H1 (cell line): ENCODE measurements around the gene IPO11. TPM values are rescaled to one million over a fixed set of nuclear protein-coding genes. Genes with fewer than 3 reads are reported as not detected.

Source experiments
- CTCF ChIA-PET: fragments of 300-600 bp; sonication (Branson Sonifier 250); formaldehyde crosslinking; loops from one replicate; lab custom pipeline; 2021; ENCODE audit not compliant: partially characterized antibody; lab: Charles Lee
- POLR2A ChIA-PET: fragments of 300-600 bp; sonication (Branson Sonifier 250); formaldehyde crosslinking; loops from one replicate; lab custom pipeline; 2021; ENCODE audit warnings: inconsistent platforms; ENCODE audit not compliant: partially characterized antibody; lab: Charles Lee
- DNase-seq, 2 experiments: peaks; one replicate each; pipeline versions ENCODE4 v3.0.0 to v3.0.0-alpha.2; 2010 to 2022; ENCODE audit warnings: low spot score in 2 of 2, low read depth in 1 of 2, mixed read lengths in 1 of 2
- FAIRE-seq: peaks from 2 replicates; lab custom pipeline; 2011; peaks lifted over from hg19 to GRCh38; lab: Jason Lieb, UNC
- H2AFZ ChIP-seq: 2 replicates; pipeline ENCODE4 v1.8.1; 2012; ENCODE audit warnings: low read length, inconsistent platforms
- H2AK5ac ChIP-seq: 2 replicates; pipeline ENCODE4 v1.6.1; 2013; ENCODE audit warnings: low read depth, low read length
- H2BK120ac ChIP-seq: replicated peaks from 2 replicates; pipeline ENCODE3; 2013; ENCODE audit warnings: low read depth, low read length, inconsistent platforms
- H2BK12ac ChIP-seq: 2 replicates; pipeline ENCODE4 v1.6.1; 2013; ENCODE audit warnings: low read depth, low read length
- H2BK15ac ChIP-seq: 2 replicates; pipeline ENCODE4 v1.6.1; 2013; ENCODE audit warnings: low read length
- H2BK20ac ChIP-seq: 2 replicates; pipeline ENCODE4 v1.6.1; 2013; ENCODE audit warnings: low read length
- H2BK5ac ChIP-seq: 2 replicates; pipeline ENCODE4 v1.6.1; 2013; ENCODE audit warnings: low read depth, low read length
- H3K14ac ChIP-seq: 2 replicates; pipeline ENCODE4 v1.6.1; 2013; ENCODE audit warnings: inconsistent platforms; ENCODE audit not compliant: insufficient read length
- H3K18ac ChIP-seq: 2 replicates; pipeline ENCODE4 v1.6.1; 2013; ENCODE audit warnings: low read length; ENCODE audit errors: extremely low read depth
- H3K23ac ChIP-seq: 2 replicates; pipeline ENCODE4 v1.6.1; 2013; ENCODE audit warnings: inconsistent platforms; ENCODE audit not compliant: insufficient read length
- H3K23me2 ChIP-seq: 2 replicates; pipeline ENCODE4 v1.6.1; 2013; ENCODE audit warnings: low read depth, low read length
- H3K27ac ChIP-seq: 2 replicates; pipeline ENCODE4 v1.6.1; 2011; ENCODE audit warnings: low read depth, low read length, inconsistent platforms
- H3K27me3 ChIP-seq, 4 experiments: replicated peaks in 1 of 4; 1 replicate in 1 of 4; 2 replicates in 3 of 4; pipeline versions ENCODE4 v1.6.1 to v1.8.1; 2011 to 2013; ENCODE audit warnings: low read length in 3 of 4, mild to moderate bottlenecking in 3 of 4, inconsistent platforms in 2 of 4, mixed read lengths in 2 of 4, moderate library complexity in 1 of 4; ENCODE audit not compliant: control insufficient read depth in 3 of 4, insufficient read depth in 3 of 4; ENCODE audit errors: extremely low read depth in 1 of 4
- H3K36me3 ChIP-seq, 4 experiments: 2 replicates each; pipeline versions ENCODE4 v1.6.1 to v1.8.1; 2011 to 2013; ENCODE audit warnings: mild to moderate bottlenecking in 4 of 4, low read length in 3 of 4, moderate library complexity in 2 of 4, control low read depth in 1 of 4, inconsistent platforms in 1 of 4; ENCODE audit not compliant: insufficient read depth in 4 of 4, control insufficient read depth in 2 of 4
- H3K4ac ChIP-seq: replicated peaks from 2 replicates; pipeline ENCODE3; 2013; ENCODE audit warnings: low read length, low read depth, mixed read lengths, inconsistent platforms; ENCODE audit not compliant: insufficient read length
- H3K4me1 ChIP-seq, 4 experiments: replicated peaks in 1 of 4; 1 replicate in 1 of 4; 2 replicates in 3 of 4; pipeline versions ENCODE4 v1.6.1 to v1.8.1; 2011 to 2013; ENCODE audit warnings: low read length in 3 of 4, inconsistent platforms in 2 of 4, mixed read lengths in 1 of 4; ENCODE audit not compliant: insufficient read depth in 4 of 4, control insufficient read depth in 3 of 4
- H3K4me2 ChIP-seq, 2 experiments: 2 replicates each; pipeline versions ENCODE4 v1.6.1 to v1.8.1; 2011 to 2013; ENCODE audit warnings: low read depth in 2 of 2, low read length in 2 of 2, control low read depth in 1 of 2, inconsistent platforms in 1 of 2, mild to moderate bottlenecking in 1 of 2; ENCODE audit not compliant: insufficient read depth in 1 of 2
- H3K4me3 ChIP-seq, 4 experiments: fragments of 200-600, 300-600 bp in 1 of 4; sonication (generic), shearing (Covaris generic), sonication (Bioruptor Twin) in 1 of 4; 2 replicates each; pipeline versions ENCODE4 v1.5.1 to v1.8.1; 2011 to 2016; ENCODE audit warnings: low read length in 4 of 4, low read depth in 3 of 4, control low read depth in 2 of 4, inconsistent platforms in 2 of 4, mild to moderate bottlenecking in 2 of 4, mixed read lengths in 1 of 4, moderate library complexity in 1 of 4; ENCODE audit not compliant: insufficient read depth in 2 of 4; ENCODE audit errors: extremely low read depth in 1 of 4
- H3K56ac ChIP-seq: replicated peaks from 2 replicates; pipeline ENCODE3; 2013; ENCODE audit warnings: low read depth, mild to moderate bottlenecking, mixed read lengths, low read length, inconsistent platforms; ENCODE audit not compliant: insufficient read length
- H3K79me1 ChIP-seq: 2 replicates; pipeline ENCODE4 v1.6.1; 2013; ENCODE audit warnings: low read depth, low read length, control low read depth
- H3K79me2 ChIP-seq, 2 experiments: 2 replicates each; pipeline versions ENCODE4 v1.6.1 to v1.8.1; 2012 to 2013; ENCODE audit warnings: low read length in 2 of 2, mild to moderate bottlenecking in 2 of 2, inconsistent platforms in 1 of 2; ENCODE audit not compliant: insufficient read depth in 2 of 2, control insufficient read depth in 1 of 2
- H3K9ac ChIP-seq, 4 experiments: replicated peaks in 1 of 4; 1 replicate in 1 of 4; 2 replicates in 3 of 4; pipeline versions ENCODE4 v1.6.1 to v1.8.1; 2011 to 2013; ENCODE audit warnings: low read depth in 3 of 4, low read length in 3 of 4, control low read depth in 2 of 4, mild to moderate bottlenecking in 2 of 4, moderate library complexity in 2 of 4, inconsistent platforms in 1 of 4; ENCODE audit errors: extremely low read depth in 1 of 4
- H3K9me3 ChIP-seq, 2 experiments: 2 replicates each; pipeline versions ENCODE4 v1.6.1 to v1.8.1; 2012 to 2013; ENCODE audit warnings: mild to moderate bottlenecking in 2 of 2, moderate library complexity in 2 of 2, control low read depth in 1 of 2, inconsistent platforms in 1 of 2, low read depth in 1 of 2, low read length in 1 of 2, mixed read lengths in 1 of 2; ENCODE audit not compliant: insufficient read depth in 2 of 2
- H4K20me1 ChIP-seq, 2 experiments: replicated peaks in 1 of 2; 2 replicates each; pipeline versions ENCODE3 to v1.8.1; 2011 to 2013; ENCODE audit warnings: inconsistent platforms in 2 of 2, low read length in 2 of 2, mild to moderate bottlenecking in 1 of 2; ENCODE audit not compliant: insufficient read depth in 2 of 2, control insufficient read depth in 1 of 2
- H4K5ac ChIP-seq: 2 replicates; pipeline ENCODE4 v1.6.1; 2013; ENCODE audit warnings: low read length, low read depth, mixed read lengths, inconsistent platforms; ENCODE audit not compliant: insufficient read length
- H4K8ac ChIP-seq: 2 replicates; pipeline ENCODE4 v1.8.0; 2013; ENCODE audit warnings: mild to moderate bottlenecking, moderate library complexity, low read length, inconsistent platforms; ENCODE audit not compliant: insufficient read depth; ENCODE audit errors: extremely low read depth
- H4K91ac ChIP-seq: replicated peaks from 2 replicates; pipeline ENCODE3; 2013; ENCODE audit warnings: low read length, mixed read lengths, inconsistent platforms; ENCODE audit not compliant: insufficient read length
- CBX5 ChIP-seq: fragments of 300-800, 300-1000 bp; sonication (generic); IDR thresholded peaks from 2 replicates; pipeline ENCODE4 v1.7.1; 2016; ENCODE audit warnings: antibody characterized with exemption, low read length, low read depth
- CREB1 ChIP-seq: IDR thresholded peaks from 2 replicates; pipeline ENCODE4 v1.6.1; 2012; ENCODE audit warnings: inconsistent platforms
- EP300 ChIP-seq, 2 experiments: IDR thresholded peaks; 1 replicate in 1 of 2; 2 replicates in 1 of 2; pipeline ENCODE4 v1.6.1; 2011 to 2012; ENCODE audit warnings: low read depth in 2 of 2, low read length in 2 of 2, mild to moderate bottlenecking in 2 of 2, borderline replicate concordance in 1 of 2, inconsistent platforms in 1 of 2, moderate library complexity in 1 of 2
- GTF2F1 ChIP-seq: IDR thresholded peaks from 2 replicates; pipeline ENCODE4 v1.6.1; 2012; ENCODE audit warnings: low read depth, low read length, improper control_type of control experiment, borderline replicate concordance
- HDAC2 ChIP-seq, 2 experiments: fragments of 300-600 bp in 1 of 2; sonication (generic) in 1 of 2; IDR thresholded peaks; 2 replicates each; pipeline ENCODE4 v1.6.1; 2011 to 2012; ENCODE audit warnings: low read depth in 2 of 2, low read length in 2 of 2, mild to moderate bottlenecking in 2 of 2, moderate library complexity in 2 of 2, borderline replicate concordance in 1 of 2, inconsistent platforms in 1 of 2
- JUND ChIP-seq: IDR thresholded peaks from 2 replicates; pipeline ENCODE4 v1.6.1; 2011; ENCODE audit warnings: mild to moderate bottlenecking, improper control_type of control experiment, low read length
- KDM1A ChIP-seq: fragments of 200-600, 300-600 bp; sonication (generic); IDR thresholded peaks from 2 replicates; pipeline ENCODE4 v1.7.1; 2016; ENCODE audit warnings: mild to moderate bottlenecking, low read length, borderline replicate concordance
- KDM4A ChIP-seq: IDR thresholded peaks from one replicate; pipeline ENCODE4 v1.7.1; 2012; ENCODE audit warnings: low read depth, mild to moderate bottlenecking, moderate library complexity, low read length, inconsistent platforms; ENCODE audit not compliant: severe bottlenecking
- MAFK ChIP-seq: IDR thresholded peaks from 2 replicates; pipeline ENCODE4 v1.6.1; 2012; ENCODE audit warnings: low read depth, mild to moderate bottlenecking, improper control_type of control experiment, low read length
- RFX5 ChIP-seq: IDR thresholded peaks from 2 replicates; pipeline ENCODE4 v1.6.1; 2011; ENCODE audit warnings: low read depth, low read length, improper control_type of control experiment, borderline replicate concordance
- SP4 ChIP-seq: IDR thresholded peaks from 2 replicates; pipeline ENCODE4 v1.6.1; 2012; ENCODE audit warnings: low read length, inconsistent platforms
- TCF12 ChIP-seq: IDR thresholded peaks from 2 replicates; pipeline ENCODE4 v1.6.1; 2011; ENCODE audit warnings: low read depth, mild to moderate bottlenecking, low read length
- WGBS, 2 experiments: shearing (Covaris generic) in 1 of 2; methylation state at CpG; one replicate each; pipeline versions ENCODE4 v1.1.6 to v1.1.7; 2013 to 2015; ENCODE audit warnings: low lambda C conversion rate in 2 of 2, mixed read lengths in 2 of 2, inconsistent platforms in 1 of 2, low coverage in 1 of 2, missing lambda C conversion rate in 1 of 2; ENCODE audit not compliant: insufficient replicate concordance in 2 of 2, insufficient coverage in 1 of 2, insufficient read length in 1 of 2; ENCODE audit errors: extremely low coverage in 1 of 2, missing lambda C conversion rate in 1 of 2; 5-methylcytosine and 5-hydroxymethylcytosine counted together
- polyA plus RNA-seq, 7 experiments: library from polyadenylated mRNA; depleted of rRNA in 3 of 7; stranded (reverse) in 5 of 7; unstranded in 2 of 7; fragments of >200 nt in 5 of 7; fragments of 200-250 nt in 2 of 7; gene quantifications; 1 replicate in 5 of 7; 2 replicates in 1 of 7; 4 replicates in 1 of 7; pipeline versions ENCODE4 v1.2.1 to v1.2.3, GENCODE V29; 2011 to 2013; ENCODE audit warnings: missing spikeins in 2 of 7, mixed read lengths in 2 of 7
- total RNA-seq: library from RNA; stranded (reverse); fragmentation: NEBNext Ultra II Directional; extraction: Animal tissue kit (Norgen Biotek cat#: 25700); gene quantifications from 2 replicates; pipeline ENCODE4 v1.2.1, GENCODE V29; 2021
- TF ChIP-seq, protein P1 (sequence below): IDR thresholded peaks from 2 replicates; pipeline ENCODE4 v1.6.1; 2011; ENCODE audit warnings: low read length, improper control_type of control experiment

The IPO11 gene
- total and polyA plus RNA-seq, 2 of the 8 experiments (the other 6 are each of a cell fraction or from before 2014, with no cell fraction given) = 23.6 to 64.4 TPM

DNA sequence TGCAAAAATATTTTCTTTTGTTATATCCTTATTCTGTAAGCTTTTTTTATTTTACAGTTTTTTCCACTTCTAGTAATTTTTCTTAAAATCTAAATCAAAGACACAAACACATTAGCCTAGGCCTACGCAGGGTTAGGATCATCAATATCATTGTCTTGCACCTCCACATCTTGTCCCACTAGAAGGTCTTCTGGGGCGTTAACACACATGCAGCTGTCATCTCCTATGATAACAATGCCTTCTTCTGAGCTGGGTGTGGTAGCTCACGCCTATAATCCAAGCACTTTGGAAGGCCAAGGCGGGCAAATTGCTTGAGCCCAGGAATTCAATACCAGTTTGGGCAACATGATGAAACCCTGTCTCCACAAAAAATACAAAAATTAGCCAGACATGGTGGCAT, 87.2 kb downstream of the IPO11 start:
- H3K9ac ChIP-seq = no peak overlapping the region
- H3K23me2 ChIP-seq = no peaks in the 10 kb centered on the region
- H3K36me3 ChIP-seq = peaks cover 0 to 2% (median 1%) of the 10 kb centered on the region in 4 experiments; a peak in 2 of 8 replicates
- H3K79me2 ChIP-seq = no peaks in the 10 kb centered on the region
- H2BK120ac ChIP-seq = no peak overlapping the region
- POLR2A ChIA-PET = no interaction called here
- no peak overlapping the region for H2BK5ac ChIP-seq
- H3K4me2 ChIP-seq = no peak overlapping the region
- CTCF ChIA-PET = interaction anchor here (0.6 kb wide), 2 partner anchors 9 to 42 kb away, joined by 3 read pairs; no protein-coding TSS in a partner anchor
- H3K4ac ChIP-seq = no peak overlapping the region
- H3K79me1 ChIP-seq = no peaks in the 10 kb centered on the region; the same call in 1 of the 2 replicates
- H2AFZ ChIP-seq = no peak overlapping the region
- H4K5ac ChIP-seq = no peak overlapping the region
- H3K4me1 ChIP-seq = peaks cover 0 to 6% (median 2%) of the 10 kb centered on the region in 4 experiments; a peak in 2 of 7 replicates
- peaks cover 0 to 3% of the 10 kb centered on the region in 2 experiments for H4K20me1 ChIP-seq
- no peak overlapping the region for H3K23ac ChIP-seq
- no peak overlapping the region for H2BK20ac ChIP-seq
- H4K8ac ChIP-seq = no peak overlapping the region
- no peak overlapping the region for H4K91ac ChIP-seq
- H3K27me3 ChIP-seq = no peaks in the 10 kb centered on the region
- H2BK15ac ChIP-seq = no peak overlapping the region
- H3K4me3 ChIP-seq = no peak overlapping the region
- no peak overlapping the region for H3K56ac ChIP-seq
- DNase-seq = no peak
- H2AK5ac ChIP-seq = no peak overlapping the region
- no peaks in the 10 kb centered on the region for H3K9me3 ChIP-seq
- H3K18ac ChIP-seq = no peak overlapping the region
- 88% methylated on average over 4 of the region's 4 CpGs; no CpG with 5 or more reads in 1 of the 2 experiments for WGBS, 2 experiments
- no peak for FAIRE-seq
- no peak overlapping the region for H2BK12ac ChIP-seq
- H3K14ac ChIP-seq = no peak overlapping the region
- H3K27ac ChIP-seq = no peak overlapping the region
- no peak for TF ChIP-seq JUND
- TF ChIP-seq TCF12 = no peak
- TF ChIP-seq, protein P1, sequence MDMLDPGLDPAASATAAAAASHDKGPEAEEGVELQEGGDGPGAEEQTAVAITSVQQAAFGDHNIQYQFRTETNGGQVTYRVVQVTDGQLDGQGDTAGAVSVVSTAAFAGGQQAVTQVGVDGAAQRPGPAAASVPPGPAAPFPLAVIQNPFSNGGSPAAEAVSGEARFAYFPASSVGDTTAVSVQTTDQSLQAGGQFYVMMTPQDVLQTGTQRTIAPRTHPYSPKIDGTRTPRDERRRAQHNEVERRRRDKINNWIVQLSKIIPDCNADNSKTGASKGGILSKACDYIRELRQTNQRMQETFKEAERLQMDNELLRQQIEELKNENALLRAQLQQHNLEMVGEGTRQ = no peak
- TF ChIP-seq EP300 (IDR thresholded peaks at IDR 0.05; ENCODE audit: borderline replicate concordance in 1 of 2, low read depth in 2 of 2, low read length in 2 of 2) = no peak
- no peak for TF ChIP-seq GTF2F1
- TF ChIP-seq SP4 = no peak
- TF ChIP-seq CREB1 = no peak
- no peak for TF ChIP-seq RFX5
- TF ChIP-seq HDAC2 (IDR thresholded peaks at IDR 0.05; ENCODE audit: borderline replicate concordance in 1 of 2, low read depth in 2 of 2, low read length in 2 of 2) = no peak
- TF ChIP-seq KDM4A = no peak
- TF ChIP-seq KDM1A = no peak
- no peak for TF ChIP-seq CBX5
- no peak for TF ChIP-seq MAFK
